HS-27A (cell line): ENCODE measurements around the gene MACROD2.

Experiments used
- DNase-seq: peaks from one replicate; pipeline ENCODE4 v3.0.0-alpha.2; 2012; ENCODE audit warnings: low read depth, missing footprints

The MACROD2 gene

GRCh38 chr20:15917283-15917682, 1922.0 kb downstream of the MACROD2 start:
- DNase-seq = no peak

- no peak for DNase-seq
Measured at GRCh38 chr20:15918631-15919030, 1923.3 kb downstream of the MACROD2 start.

GRCh38 chr20:15919118-15919517, 1923.8 kb downstream of the MACROD2 start:
- no peak for DNase-seq

- DNase-seq = no peak
Measured at GRCh38 chr20:15921930-15922329, 1926.6 kb downstream of the MACROD2 start.

GRCh38 chr20:15922556-15922955, 1927.2 kb downstream of the MACROD2 start:
- no peak for DNase-seq

- no peak for DNase-seq
Measured at GRCh38 chr20:15923030-15923776, 1927.9 kb downstream of the MACROD2 start.

- DNase-seq = no peak
Measured at GRCh38 chr20:15924556-15924955, 1929.2 kb downstream of the MACROD2 start.

- DNase-seq = no peak
Measured at GRCh38 chr20:15925376-15925775, 1930.1 kb downstream of the MACROD2 start.

- DNase-seq = no peak
Measured at GRCh38 chr20:15927893-15928650, 1932.8 kb downstream of the MACROD2 start.

- DNase-seq = no peak
Measured at GRCh38 chr20:15928946-15929345, 1933.6 kb downstream of the MACROD2 start.

GRCh38 chr20:15930311-15931305, 1935.3 kb downstream of the MACROD2 start:
- no peak for DNase-seq

- DNase-seq = no peak
Measured at GRCh38 chr20:15931897-15932296, 1936.6 kb downstream of the MACROD2 start.

- no peak for DNase-seq
Measured at GRCh38 chr20:15937179-15937578, 1941.9 kb downstream of the MACROD2 start.

- no peak for DNase-seq
Measured at GRCh38 chr20:15938847-15939246, 1943.5 kb downstream of the MACROD2 start.

- DNase-seq = no peak
Measured at GRCh38 chr20:15940127-15940526, 1944.8 kb downstream of the MACROD2 start.

GRCh38 chr20:15942130-15942529, 1946.8 kb downstream of the MACROD2 start:
- peak; percentile 88 for DNase-seq

- no peak for DNase-seq
Measured at GRCh38 chr20:15945289-15945688, 1950.0 kb downstream of the MACROD2 start.

- DNase-seq = no peak
Measured at GRCh38 chr20:15949391-15949790, 1954.1 kb downstream of the MACROD2 start.

GRCh38 chr20:15951658-15952057, 1956.3 kb downstream of the MACROD2 start:
- peak; percentile 53 for DNase-seq

- DNase-seq = no peak
Measured at GRCh38 chr20:15958142-15958541, 1962.8 kb downstream of the MACROD2 start.

- no peak for DNase-seq
Measured at GRCh38 chr20:15965165-15965564, 1969.8 kb downstream of the MACROD2 start.

- no peak for DNase-seq
Measured at GRCh38 chr20:15967334-15967733, 1972.0 kb downstream of the MACROD2 start.
